B cell (primary cell): ENCODE results near the gene SENP8. TPM values are rescaled to one million over a fixed set of nuclear protein-coding genes. Genes with fewer than 3 reads are reported as not detected.

ENCODE experiments used
- ATAC-seq: fragments of 200-7000 bp; cut with Tn5 transposase; one replicate; pipeline ENCODE4 v1.10.0; 2021; ENCODE audit warnings: low read depth, mild to moderate bottlenecking, moderate number of reproducible peaks, moderate library complexity
- CTCF ChIA-PET: fragments of 350-600 bp; sonication (Branson Sonifier 250); formaldehyde crosslinking; loops from one replicate; lab custom pipeline; 2021; ENCODE audit warnings: antibody characterized with exemption, inconsistent platforms; lab: Charles Lee
- POLR2A ChIA-PET: fragments of 350-600 bp; sonication (Branson Sonifier 250); formaldehyde crosslinking; loops from one replicate; lab custom pipeline; 2021; ENCODE audit warnings: antibody characterized with exemption; lab: Charles Lee
- DNase-seq: peaks from one replicate; pipeline ENCODE4 v3.0.0; 2013
- H2AFZ ChIP-seq: 2 replicates; pipeline ENCODE4 v1.6.1; 2012; ENCODE audit warnings: mild to moderate bottlenecking, low read depth, low read length; ENCODE audit not compliant: insufficient read depth, poor library complexity, severe bottlenecking
- H3K27ac ChIP-seq, 2 donors: 1 replicate in 1 of 2; 2 replicates in 1 of 2; pipeline ENCODE4 v1.5.1; 2012 to 2013; ENCODE audit warnings: low read length in 2 of 2, mild to moderate bottlenecking in 2 of 2, moderate library complexity in 1 of 2
- H3K27me3 ChIP-seq, 4 experiments: fragments of 200-600 bp in 1 of 4; sonication (generic) in 1 of 4; replicated peaks in 1 of 4; 1 replicate in 2 of 4; 2 replicates in 2 of 4; pipeline versions ENCODE4 v1.6.1 to v1.7.0; 2013 to 2016; ENCODE audit warnings: low read length in 3 of 4, mild to moderate bottlenecking in 2 of 4, mixed read lengths in 1 of 4, moderate library complexity in 1 of 4; ENCODE audit not compliant: insufficient read depth in 4 of 4, control insufficient read depth in 3 of 4; ENCODE audit errors: control extremely low read depth in 1 of 4
- H3K36me3 ChIP-seq, 2 experiments: replicated peaks in 1 of 2; 1 replicate in 1 of 2; 2 replicates in 1 of 2; pipeline versions ENCODE4 v1.6.1 to v1.7.1; 2013; ENCODE audit warnings: low read length in 1 of 2; ENCODE audit not compliant: insufficient read depth in 2 of 2, control insufficient read depth in 1 of 2; ENCODE audit errors: control extremely low read depth in 1 of 2, extremely low read depth in 1 of 2
- H3K4me1 ChIP-seq, 2 donors: fragments of 200-600 bp in 1 of 2; sonication (generic) in 1 of 2; 1 replicate in 1 of 2; 2 replicates in 1 of 2; pipeline versions ENCODE4 v1.5.1 to v1.6.1; 2013 to 2017; ENCODE audit warnings: low read length in 2 of 2; ENCODE audit not compliant: control insufficient read depth in 2 of 2, insufficient read depth in 2 of 2
- H3K4me2 ChIP-seq: replicated peaks from 2 replicates; pipeline ENCODE3; 2012; ENCODE audit warnings: mild to moderate bottlenecking, low read depth, low read length; ENCODE audit not compliant: poor library complexity, severe bottlenecking
- H3K4me3 ChIP-seq, 5 experiments: fragments of 200-600 bp in 1 of 5; sonication (generic) in 1 of 5; 1 replicate in 3 of 5; 2 replicates in 2 of 5; pipeline versions ENCODE4 v1.5.1 to v1.7.0; 2011 to 2016; ENCODE audit warnings: low read length in 4 of 5, mild to moderate bottlenecking in 4 of 5, low read depth in 2 of 5, control low read depth in 1 of 5, moderate library complexity in 1 of 5; ENCODE audit not compliant: insufficient read depth in 1 of 5; ENCODE audit errors: control extremely low read depth in 1 of 5, extremely low read depth in 1 of 5
- H3K79me2 ChIP-seq: fragments of 200-600 bp; sonication (generic); one replicate; pipeline ENCODE4 v1.6.0; 2016; ENCODE audit warnings: low read length; ENCODE audit not compliant: control insufficient read depth, insufficient read depth
- H3K9ac ChIP-seq: fragments of 200-600 bp; sonication (generic); 2 replicates; pipeline ENCODE4 v1.6.1; 2017; ENCODE audit warnings: mild to moderate bottlenecking, low read length, moderate library complexity
- H3K9me3 ChIP-seq, 3 donors: one replicate each; pipeline versions ENCODE4 v1.6.1 to v1.7.1; 2013; ENCODE audit warnings: low read length in 2 of 3; ENCODE audit not compliant: control insufficient read depth in 2 of 3, insufficient read depth in 1 of 3; ENCODE audit errors: control extremely low read depth in 1 of 3
- H4K20me1 ChIP-seq: 2 replicates; pipeline ENCODE4 v1.6.0; 2012; ENCODE audit warnings: mild to moderate bottlenecking, low read length; ENCODE audit not compliant: insufficient read depth, control insufficient read depth, poor library complexity, severe bottlenecking
- H3K27ac Mint-ChIP-seq: one replicate; pipeline ENCODE4 v1.8.0; 2021; ENCODE audit warnings: mixed read lengths
- H3K27me3 Mint-ChIP-seq: one replicate; pipeline ENCODE4 v1.8.0; 2021; ENCODE audit warnings: mixed read lengths
- H3K4me1 Mint-ChIP-seq: one replicate; pipeline ENCODE4 v1.8.0; 2021; ENCODE audit warnings: mixed read lengths
- H3K4me3 Mint-ChIP-seq: one replicate; pipeline ENCODE4 v1.8.0; 2021; ENCODE audit warnings: mixed read lengths
- H3K9me3 Mint-ChIP-seq: one replicate; pipeline ENCODE4 v1.8.0; 2022; ENCODE audit warnings: mixed read lengths; ENCODE audit not compliant: insufficient read depth
- CTCF ChIP-seq: fragments of 200-600 bp; IDR thresholded peaks from one replicate; pipeline ENCODE4 v1.8.0; 2022; ENCODE audit warnings: antibody characterized with exemption, mild to moderate bottlenecking
- EZH2 ChIP-seq: IDR thresholded peaks from 2 replicates; pipeline ENCODE4 v1.6.1; 2012; ENCODE audit warnings: borderline replicate concordance, low read depth, mild to moderate bottlenecking, moderate library complexity, low read length; ENCODE audit not compliant: insufficient read depth, poor library complexity, severe bottlenecking
- WGBS: methylation state at CpG from one replicate; pipeline ENCODE4 v1.1.5; 2013; ENCODE audit warnings: missing lambda C conversion rate; ENCODE audit not compliant: insufficient coverage; 5-methylcytosine and 5-hydroxymethylcytosine counted together
- intact Hi-C: fragments of 100-400 bp; cut with micrococcal nuclease; formaldehyde crosslinking; loops from one replicate; pipeline ENCODE4 v1.10.0; 2022
- polyA plus RNA-seq: library from polyadenylated mRNA; depleted of rRNA; stranded (reverse); fragments of >200 nt; gene quantifications from 2 replicates; pipeline ENCODE4 v1.2.3, GENCODE V29; 2012
- total RNA-seq, 2 donors: library from RNA; stranded (reverse); fragments of 120-200 nt in 1 of 2; gene quantifications; 1 replicate in 1 of 2; 2 replicates in 1 of 2; pipeline versions ENCODE4 v1.2.3 to v1.2.4, GENCODE V29; 2013 to 2022

The SENP8 gene
- total and polyA plus RNA-seq, 2 donors (not counting 1 experiment from before 2014, with no cell fraction given) = 0.62 to 0.69 TPM

- Histone ChIP-seq H3K27ac (no peak overlapping the region), H3K4me2 (no peak overlapping the region), H2AFZ (no peak overlapping the region), H3K79me2 (no peaks in the 10 kb centered on the region), H3K4me1 (no peaks in the 10 kb centered on the region), H3K4me3 (no peak overlapping the region), H3K36me3 (no peaks in the 10 kb centered on the region), H3K27me3 (peaks cover 0 to 2% (median 0%) of the 10 kb centered on the region in 4 experiments), H4K20me1 (no peaks in the 10 kb centered on the region), H3K9ac (no peak overlapping the region), H3K9me3 (no peaks in the 10 kb centered on the region)
- peaks cover 27% of the 10 kb centered on the region for H3K27me3 Mint-ChIP-seq
- TF ChIP-seq CTCF (no peak), EZH2 (no peak)
- ChIA-PET POLR2A (no interaction called here), CTCF (no interaction called here)
- DNase-seq = no peak
- no peak for ATAC-seq
- H3K27ac Mint-ChIP-seq = no peak overlapping the region
- no peaks in the 10 kb centered on the region for H3K4me1 Mint-ChIP-seq
- 100% methylated on average over 2 of the region's 12 CpGs for WGBS
- H3K4me3 Mint-ChIP-seq = no peak overlapping the region
- intact Hi-C loops = no loop called here
- no peaks in the 10 kb centered on the region for H3K9me3 Mint-ChIP-seq
These were observed 55.8 kb downstream of the SENP8 start for GRCh38 chr15:72173864-72174550.

- CTCF ChIA-PET = no interaction called here
- 57% methylated on average over 5 of the region's 5 CpGs for WGBS
- H3K79me2 ChIP-seq = no peaks in the 10 kb centered on the region
- Mint-ChIP-seq H3K27ac (no peak overlapping the region), H3K4me1 (no peaks in the 10 kb centered on the region), H3K9me3 (no peaks in the 10 kb centered on the region), H3K4me3 (no peak overlapping the region), H3K27me3 (peaks cover 27% of the 10 kb centered on the region)
- ATAC-seq (no peak), DNase-seq (no peak)
- H3K36me3 ChIP-seq = no peaks in the 10 kb centered on the region
- H3K4me1 ChIP-seq = no peaks in the 10 kb centered on the region
- no peaks in the 10 kb centered on the region for H3K9me3 ChIP-seq
- intact Hi-C loops = no loop called here
- H3K27me3 ChIP-seq = peaks cover 0 to 2% (median 0%) of the 10 kb centered on the region in 4 experiments
- H3K4me2 ChIP-seq = no peak overlapping the region
- no peak overlapping the region for H3K4me3 ChIP-seq
- no peak overlapping the region for H3K27ac ChIP-seq
- H2AFZ ChIP-seq = no peak overlapping the region
- no peak overlapping the region for H3K9ac ChIP-seq
- no peak for TF ChIP-seq CTCF
- TF ChIP-seq EZH2 = no peak
- H4K20me1 ChIP-seq = no peaks in the 10 kb centered on the region
- POLR2A ChIA-PET = no interaction called here
These were observed 56.5 kb downstream of the SENP8 start for GRCh38 chr15:72174551-72175165.
